H9 (cell line): ENCODE measurements around the gene REEP1. TPM values are rescaled to one million over a fixed set of nuclear protein-coding genes. Genes with fewer than 3 reads are reported as not detected.

Source experiments
- DNase-seq: peaks from one replicate; pipeline ENCODE4 v3.0.0-alpha.2; 2017
- H2AFZ ChIP-seq: one replicate; pipeline ENCODE4 v1.6.1; 2013; ENCODE audit warnings: mild to moderate bottlenecking, low read length, control low read depth, moderate library complexity
- H2AK5ac ChIP-seq: 2 replicates; pipeline ENCODE4 v1.6.1; 2013; ENCODE audit warnings: low read length, control low read depth, mixed read lengths; ENCODE audit not compliant: insufficient read length
- H2BK120ac ChIP-seq: one replicate; pipeline ENCODE4 v1.6.1; 2013; ENCODE audit warnings: low read depth, mild to moderate bottlenecking, low read length, control low read depth, inconsistent platforms; ENCODE audit not compliant: poor library complexity, severe bottlenecking
- H2BK12ac ChIP-seq: 2 replicates; pipeline ENCODE4 v1.6.1; 2013; ENCODE audit warnings: low read length, control low read depth, mixed read lengths, low read depth; ENCODE audit not compliant: insufficient read length
- H2BK15ac ChIP-seq: 2 replicates; pipeline ENCODE4 v1.6.1; 2013; ENCODE audit warnings: low read depth, low read length, control low read depth
- H2BK20ac ChIP-seq: one replicate; pipeline ENCODE4 v1.6.1; 2013; ENCODE audit warnings: low read depth, mild to moderate bottlenecking, low read length, control low read depth, inconsistent platforms; ENCODE audit not compliant: poor library complexity, severe bottlenecking
- H2BK5ac ChIP-seq: 2 replicates; pipeline ENCODE4 v1.6.1; 2013; ENCODE audit warnings: low read length, control low read depth, mixed read lengths; ENCODE audit not compliant: insufficient read length
- H3K14ac ChIP-seq: 2 replicates; pipeline ENCODE4 v1.6.1; 2013; ENCODE audit warnings: low read length, control low read depth; ENCODE audit not compliant: insufficient read depth
- H3K18ac ChIP-seq: 2 replicates; pipeline ENCODE4 v1.6.1; 2013; ENCODE audit warnings: low read depth, mild to moderate bottlenecking, mixed read lengths, low read length, control low read depth; ENCODE audit not compliant: insufficient read length
- H3K23ac ChIP-seq: 2 replicates; pipeline ENCODE4 v1.6.1; 2013; ENCODE audit warnings: low read length, control low read depth, mixed read lengths, low read depth; ENCODE audit not compliant: insufficient read length
- H3K23me2 ChIP-seq: 2 replicates; pipeline ENCODE4 v1.6.1; 2013; ENCODE audit warnings: low read depth, mild to moderate bottlenecking, mixed read lengths, low read length, control low read depth; ENCODE audit not compliant: insufficient read length, poor library complexity, severe bottlenecking
- H3K27ac ChIP-seq: 2 replicates; pipeline ENCODE4 v1.5.1; 2013; ENCODE audit warnings: low read length, control low read depth, mixed read lengths, low read depth; ENCODE audit not compliant: insufficient read length
- H3K27me3 ChIP-seq: 2 replicates; pipeline ENCODE4 v1.6.1; 2013; ENCODE audit warnings: low read length, control low read depth, inconsistent platforms; ENCODE audit not compliant: insufficient read depth
- H3K4ac ChIP-seq: 2 replicates; pipeline ENCODE4 v1.6.1; 2013; ENCODE audit warnings: low read depth, mild to moderate bottlenecking, control low read depth, inconsistent platforms, low read length, moderate library complexity
- H3K4me1 ChIP-seq: 2 replicates; pipeline ENCODE4 v1.6.1; 2013; ENCODE audit warnings: low read length, control low read depth, inconsistent platforms; ENCODE audit not compliant: insufficient read depth
- H3K4me2 ChIP-seq: 2 replicates; pipeline ENCODE4 v1.6.1; 2013; ENCODE audit warnings: low read length, control low read depth, mixed read lengths; ENCODE audit not compliant: insufficient read length, insufficient read depth
- H3K56ac ChIP-seq: 2 replicates; pipeline ENCODE4 v1.6.1; 2013; ENCODE audit warnings: low read depth, mild to moderate bottlenecking, mixed read lengths, low read length, control low read depth; ENCODE audit not compliant: insufficient read length
- H3K79me1 ChIP-seq: 2 replicates; pipeline ENCODE4 v1.6.1; 2013; ENCODE audit warnings: low read depth, mild to moderate bottlenecking, moderate library complexity, low read length, control low read depth, inconsistent platforms; ENCODE audit not compliant: insufficient read depth, poor library complexity, severe bottlenecking
- H3K79me2 ChIP-seq: 2 replicates; pipeline ENCODE4 v1.6.1; 2013; ENCODE audit warnings: low read length, control low read depth, inconsistent platforms; ENCODE audit not compliant: insufficient read depth
- H3K9ac ChIP-seq: 2 replicates; pipeline ENCODE4 v1.6.1; 2013; ENCODE audit warnings: low read length, control low read depth, mixed read lengths; ENCODE audit not compliant: insufficient read length; ENCODE audit errors: extremely low read depth
- H3K9me3 ChIP-seq: one replicate; pipeline ENCODE4 v1.6.1; 2013; ENCODE audit warnings: low read depth, low read length, inconsistent platforms; ENCODE audit not compliant: control insufficient read depth
- H3T11ph ChIP-seq: one replicate; pipeline ENCODE4 v1.6.1; 2013; ENCODE audit warnings: mild to moderate bottlenecking, low read length, control low read depth, inconsistent platforms
- H4K20me1 ChIP-seq: one replicate; pipeline ENCODE4 v1.6.1; 2013; ENCODE audit not compliant: control insufficient read depth, insufficient read length, insufficient read depth
- H4K5ac ChIP-seq: 2 replicates; pipeline ENCODE4 v1.6.1; 2013; ENCODE audit warnings: low read depth, mild to moderate bottlenecking, mixed read lengths, low read length, control low read depth; ENCODE audit not compliant: insufficient read length
- H4K8ac ChIP-seq: replicated peaks from 2 replicates; pipeline ENCODE4 v1.6.1; 2013; ENCODE audit warnings: low read length, control low read depth, mixed read lengths, low read depth; ENCODE audit not compliant: insufficient read length
- H4K91ac ChIP-seq: 2 replicates; pipeline ENCODE4 v1.6.1; 2013; ENCODE audit warnings: low read depth, mild to moderate bottlenecking, moderate library complexity, mixed read lengths, low read length, control low read depth; ENCODE audit not compliant: insufficient read length
- H3K27ac Mint-ChIP-seq, 3 experiments: 2 replicates in 2 of 3; 3 replicates in 1 of 3; pipeline ENCODE4 v1.8.0; 2020 to 2021; ENCODE audit warnings: mixed read lengths in 3 of 3, mild to moderate bottlenecking in 1 of 3, moderate library complexity in 1 of 3
- H3K27me3 Mint-ChIP-seq: 2 replicates; pipeline ENCODE4 v1.8.0; 2021; ENCODE audit warnings: low read depth, mild to moderate bottlenecking, moderate library complexity, mixed read lengths
- H3K36me3 Mint-ChIP-seq, 3 experiments: 2 replicates in 2 of 3; 3 replicates in 1 of 3; pipeline ENCODE4 v1.8.0; 2020 to 2021; ENCODE audit warnings: low read depth in 3 of 3, mixed read lengths in 3 of 3; ENCODE audit not compliant: insufficient read depth in 1 of 3
- H3K4me1 Mint-ChIP-seq, 2 experiments: 2 replicates each; pipeline ENCODE4 v1.8.0; 2020; ENCODE audit warnings: mixed read lengths in 2 of 2
- H3K4me3 Mint-ChIP-seq, 2 experiments: 2 replicates in 1 of 2; 3 replicates in 1 of 2; pipeline ENCODE4 v1.8.0; 2020 to 2021; ENCODE audit warnings: mild to moderate bottlenecking in 2 of 2, mixed read lengths in 2 of 2, moderate library complexity in 1 of 2
- H3K9me3 Mint-ChIP-seq, 2 experiments: 2 replicates in 1 of 2; 3 replicates in 1 of 2; pipeline ENCODE4 v1.8.0; 2020; ENCODE audit warnings: mild to moderate bottlenecking in 2 of 2, mixed read lengths in 2 of 2, moderate library complexity in 1 of 2
- WGBS: extraction: QIAGEN DNeasy Blood & Tissue Kit; methylation state at CpG from one replicate; pipeline ENCODE4 v1.1.7; 2013; ENCODE audit warnings: missing lambda C conversion rate, low lambda C conversion rate, mixed read lengths; ENCODE audit not compliant: insufficient read length; ENCODE audit errors: extremely low coverage; 5-methylcytosine and 5-hydroxymethylcytosine counted together
- total RNA-seq: library from RNA; stranded (reverse); gene quantifications from 2 replicates; pipeline ENCODE4 v1.2.1, GENCODE V29; 2021
- TF ChIP-seq, protein P1 (sequence below): fragments of 200-600 bp; sonication (generic); conservative IDR thresholded peaks from 3 replicates; pipeline ENCODE4 v1.8.0; 2021; ENCODE audit warnings: antibody characterized with exemption, mild to moderate bottlenecking

REEP1 gene
- total RNA-seq, 1 experiment from 2014 or later = 1.3 TPM

DNA sequence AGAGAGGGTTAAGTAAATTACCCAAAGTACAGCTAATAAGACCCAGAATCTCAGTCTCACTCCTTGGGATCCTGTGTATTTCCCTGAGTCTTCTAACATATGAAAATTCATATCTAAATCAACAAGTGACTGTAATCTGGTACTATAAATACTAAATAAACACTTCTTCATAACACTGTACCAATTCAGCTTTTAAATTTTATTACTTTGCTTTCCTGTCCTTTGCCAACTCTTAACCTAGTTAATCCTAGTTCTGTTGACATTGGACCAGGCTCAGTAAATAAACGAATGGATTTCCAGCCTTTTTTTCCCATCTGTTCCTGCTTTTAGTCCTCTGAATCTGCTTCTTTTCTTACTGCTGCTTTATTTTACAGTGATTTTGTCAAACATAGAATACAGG, 124.4 kb downstream of the REEP1 start:
- no peak overlapping the region for H2BK120ac ChIP-seq
- no peak overlapping the region for H3T11ph ChIP-seq
- DNase-seq = no peak
- no peak overlapping the region for H4K8ac ChIP-seq
- no peaks in the 10 kb centered on the region for H3K9me3 ChIP-seq
- TF ChIP-seq, protein P1, sequence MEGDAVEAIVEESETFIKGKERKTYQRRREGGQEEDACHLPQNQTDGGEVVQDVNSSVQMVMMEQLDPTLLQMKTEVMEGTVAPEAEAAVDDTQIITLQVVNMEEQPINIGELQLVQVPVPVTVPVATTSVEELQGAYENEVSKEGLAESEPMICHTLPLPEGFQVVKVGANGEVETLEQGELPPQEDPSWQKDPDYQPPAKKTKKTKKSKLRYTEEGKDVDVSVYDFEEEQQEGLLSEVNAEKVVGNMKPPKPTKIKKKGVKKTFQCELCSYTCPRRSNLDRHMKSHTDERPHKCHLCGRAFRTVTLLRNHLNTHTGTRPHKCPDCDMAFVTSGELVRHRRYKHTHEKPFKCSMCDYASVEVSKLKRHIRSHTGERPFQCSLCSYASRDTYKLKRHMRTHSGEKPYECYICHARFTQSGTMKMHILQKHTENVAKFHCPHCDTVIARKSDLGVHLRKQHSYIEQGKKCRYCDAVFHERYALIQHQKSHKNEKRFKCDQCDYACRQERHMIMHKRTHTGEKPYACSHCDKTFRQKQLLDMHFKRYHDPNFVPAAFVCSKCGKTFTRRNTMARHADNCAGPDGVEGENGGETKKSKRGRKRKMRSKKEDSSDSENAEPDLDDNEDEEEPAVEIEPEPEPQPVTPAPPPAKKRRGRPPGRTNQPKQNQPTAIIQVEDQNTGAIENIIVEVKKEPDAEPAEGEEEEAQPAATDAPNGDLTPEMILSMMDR = no peak
- no peak overlapping the region for H2AK5ac ChIP-seq
- no peak overlapping the region for H3K4me2 ChIP-seq
- no peaks in the 10 kb centered on the region for H3K79me1 ChIP-seq
- no peak overlapping the region for H2BK12ac ChIP-seq
- no peaks in the 10 kb centered on the region for H3K4me1 ChIP-seq
- H3K4me1 Mint-ChIP-seq = peaks cover 0 to 3% of the 10 kb centered on the region in 2 experiments; a peak in 2 of 4 replicates
- no peak overlapping the region for H4K91ac ChIP-seq
- H3K18ac ChIP-seq = no peak overlapping the region
- H3K4me3 Mint-ChIP-seq = no peak overlapping the region
- H3K36me3 Mint-ChIP-seq = peaks cover 21 to 47% (median 47%) of the 10 kb centered on the region in 3 experiments; a peak in 6 of 7 replicates
- no peaks in the 10 kb centered on the region for H3K27me3 ChIP-seq
- H3K79me2 ChIP-seq = no peaks in the 10 kb centered on the region
- H3K9me3 Mint-ChIP-seq = no peaks in the 10 kb centered on the region
- H4K20me1 ChIP-seq = no peaks in the 10 kb centered on the region
- no peak overlapping the region for H2AFZ ChIP-seq
- H3K4ac ChIP-seq = no peak overlapping the region
- H3K27ac ChIP-seq = no peak overlapping the region
- WGBS = no CpG with 5 or more reads among the region's 1 CpG
- no peak overlapping the region for H3K56ac ChIP-seq
- no peak overlapping the region for H2BK15ac ChIP-seq
- H3K27ac Mint-ChIP-seq = no peak overlapping the region
- H3K23ac ChIP-seq = no peak overlapping the region
- no peak overlapping the region for H4K5ac ChIP-seq
- no peak overlapping the region for H2BK20ac ChIP-seq
- peaks cover 2% of the 10 kb centered on the region; the same call in 1 of the 2 replicates for H3K27me3 Mint-ChIP-seq
- no peak overlapping the region for H2BK5ac ChIP-seq
- no peak overlapping the region for H3K9ac ChIP-seq
- no peak overlapping the region for H3K14ac ChIP-seq
- H3K23me2 ChIP-seq = no peaks in the 10 kb centered on the region
